ENCODE results near the gene ATP4B. TPM values are rescaled to one million over a fixed set of nuclear protein-coding genes. Genes with fewer than 3 reads are reported as not detected.

Gene ATP4B
- total and polyA plus RNA-seq, 2 of the 8 experiments (the other 6 are each of a cell fraction or from before 2014, with no cell fraction given), result 0.05 TPM; not detected in 1

DNA sequence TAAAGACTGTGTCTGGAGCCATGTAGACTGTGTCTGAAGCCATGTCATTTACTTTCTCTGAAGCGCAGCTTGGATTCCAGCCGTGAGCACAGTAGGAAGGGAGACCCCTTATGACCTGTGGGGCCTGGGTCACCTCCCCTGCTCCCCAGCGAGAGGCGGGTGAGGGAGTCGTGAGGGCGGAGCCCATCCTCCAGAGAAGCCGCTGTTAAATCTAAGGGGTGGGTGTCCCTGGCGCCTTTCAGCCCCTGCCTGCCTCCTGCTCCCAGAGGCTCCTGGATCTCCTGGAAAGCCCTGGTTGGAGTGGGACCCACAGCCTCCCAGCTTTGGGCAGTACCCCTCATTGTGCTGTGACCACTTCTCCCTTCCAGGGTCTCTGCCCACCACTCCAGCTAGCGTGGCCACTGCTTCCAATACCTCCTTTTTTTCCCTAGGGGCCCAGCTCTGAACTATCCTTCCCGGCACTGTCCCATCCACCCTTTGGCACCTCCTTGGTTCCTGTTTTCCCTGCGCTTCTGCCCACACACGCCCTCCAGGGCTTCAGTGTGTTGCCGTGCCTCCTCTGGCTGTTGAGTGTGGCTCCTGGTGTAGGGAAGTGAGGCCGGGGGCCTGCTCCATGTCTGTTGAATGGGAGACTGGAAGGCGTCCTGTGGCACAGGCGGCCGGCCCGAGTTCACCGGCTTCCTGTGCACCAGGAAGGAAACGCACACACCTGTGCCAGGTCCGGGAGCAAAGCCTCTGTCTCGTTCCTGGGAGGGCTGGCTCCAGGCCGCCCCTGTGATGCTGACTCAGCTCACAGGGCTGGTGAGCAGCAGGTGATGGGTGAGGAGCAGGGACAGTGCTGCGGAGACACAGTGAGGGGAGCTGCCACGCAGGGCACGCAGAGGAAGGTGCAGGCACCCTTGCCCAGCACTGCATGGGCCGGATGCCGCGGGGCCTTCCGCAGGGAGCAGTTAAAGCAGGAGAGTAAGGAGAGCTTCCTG is 29.4 kb downstream of the ATP4B start:
- Histone ChIP-seq H2BK5ac (ENCODE audit: low read depth, low read length) (peak overlapping the region; percentile 60; the same call in 1 of the 2 replicates), H4K8ac (ENCODE audit: extremely low read depth, insufficient read depth, low read length) (peak overlapping the region; percentile 75), H2BK20ac (ENCODE audit: low read length) (no peak overlapping the region), H2AK5ac (ENCODE audit: low read depth, low read length) (no peak overlapping the region), H3K18ac (ENCODE audit: extremely low read depth, low read length) (no peak overlapping the region), H2BK120ac (replicated peaks; ENCODE audit: low read depth, low read length) (no peak overlapping the region), H3K79me2 (ENCODE audit: control insufficient read depth in 1 of 2, insufficient read depth in 2 of 2, low read length in 2 of 2) (peaks cover 0 to 28% of the 10 kb centered on the region in 2 experiments; a peak in 2 of 4 replicates), H3K27me3 (replicated peaks in 1 of 4; ENCODE audit: control insufficient read depth in 3 of 4, extremely low read depth in 1 of 4, insufficient read depth in 3 of 4, low read length in 3 of 4) (no peaks in the 10 kb centered on the region), H3K56ac (replicated peaks; ENCODE audit: insufficient read length, low read depth, low read length) (no peak overlapping the region), H2BK15ac (ENCODE audit: low read length) (0 out of 2 replicates have a peak overlapping the region, but pooled peaks have one; percentile 81), H2BK12ac (ENCODE audit: low read depth, low read length) (no peak overlapping the region), H2AFZ (ENCODE audit: low read length) (no peak overlapping the region), H3K4me2 (ENCODE audit: insufficient read depth in 1 of 2, low read depth in 2 of 2, low read length in 2 of 2) (no peak overlapping the region), H3K23me2 (ENCODE audit: low read depth, low read length) (no peaks in the 10 kb centered on the region), H3K36me3 (ENCODE audit: control insufficient read depth in 2 of 4, insufficient read depth in 4 of 4, low read length in 3 of 4) (peaks cover 0 to 22% (median 13%) of the 10 kb centered on the region in 4 experiments; a peak in 5 of 8 replicates), H3K23ac (ENCODE audit: insufficient read length) (no peak overlapping the region), H3K4me1 (replicated peaks in 1 of 4; ENCODE audit: control insufficient read depth in 3 of 4, insufficient read depth in 4 of 4, low read length in 3 of 4) (no peaks in the 10 kb centered on the region), H3K9ac (replicated peaks in 1 of 4; ENCODE audit: extremely low read depth in 1 of 4, low read depth in 3 of 4, low read length in 3 of 4) (no peak overlapping the region; a peak in 1 of 7 replicates), H3K9me3 (ENCODE audit: insufficient read depth in 2 of 2, low read depth in 1 of 2, low read length in 1 of 2) (peaks cover 0 to 4% of the 10 kb centered on the region in 2 experiments; a peak in 1 of 4 replicates), H4K5ac (ENCODE audit: insufficient read length, low read depth, low read length) (no peak overlapping the region), H3K79me1 (ENCODE audit: low read depth, low read length) (peaks cover 16% of the 10 kb centered on the region), H4K91ac (replicated peaks; ENCODE audit: insufficient read length, low read length) (no peak overlapping the region), H3K4ac (replicated peaks; ENCODE audit: insufficient read length, low read depth, low read length) (no peak overlapping the region), H4K20me1 (replicated peaks in 1 of 2; ENCODE audit: control insufficient read depth in 1 of 2, insufficient read depth in 2 of 2, low read length in 2 of 2) (peaks cover 12 to 17% of the 10 kb centered on the region in 2 experiments), H3K4me3 (ENCODE audit: extremely low read depth in 1 of 4, insufficient read depth in 2 of 4, low read depth in 3 of 4, low read length in 4 of 4) (no peak overlapping the region), H3K27ac (ENCODE audit: low read depth, low read length) (no peak overlapping the region), H3K14ac (ENCODE audit: insufficient read length) (no peak overlapping the region)
- DNase-seq (ENCODE audit: low read depth in 1 of 2, low spot score in 2 of 2) (no peak), FAIRE-seq (no peak)
- 95% methylated on average over 29 of the region's 30 CpGs; no CpG with 5 or more reads in 1 of the 2 experiments for WGBS, 2 experiments (ENCODE audit: extremely low coverage in 1 of 2, insufficient coverage in 1 of 2, insufficient read length in 1 of 2, insufficient replicate concordance in 2 of 2, low coverage in 1 of 2, low lambda C conversion rate in 2 of 2, missing lambda C conversion rate in 1 of 2)
- ChIA-PET POLR2A (ENCODE audit: partially characterized antibody) (no interaction called here), CTCF (ENCODE audit: partially characterized antibody) (interaction anchor here (0.9 to 1.3 kb wide), 3 partner anchors 16 to 411 kb away, joined by 3 read pairs; no protein-coding TSS in a partner anchor)
- no peak for TF ChIP-seq CHD2 (IDR thresholded peaks at IDR 0.05; ENCODE audit: low read length)
- TF ChIP-seq HDAC2 (IDR thresholded peaks at IDR 0.05; ENCODE audit: borderline replicate concordance in 1 of 2, low read depth in 2 of 2, low read length in 2 of 2), result no peak
- no peak for TF ChIP-seq CEBPB (IDR thresholded peaks at IDR 0.05; ENCODE audit: low read depth, low read length)
- no peak for TF ChIP-seq RNF2 (IDR thresholded peaks at IDR 0.05; ENCODE audit: borderline replicate concordance, low read depth, low read length, missing control alignments, poor library complexity, severe bottlenecking)
- TF ChIP-seq TBP (IDR thresholded peaks at IDR 0.05; ENCODE audit: low read depth, low read length), result no peak
- no peak for TF ChIP-seq SIN3A (conservative IDR thresholded peaks at IDR 0.05 in 1 of 2, IDR thresholded peaks at IDR 0.05 in 1 of 2; ENCODE audit: low read depth in 1 of 2, low read length in 2 of 2)
- TF ChIP-seq BRCA1 (IDR thresholded peaks at IDR 0.05; ENCODE audit: low read depth, low read length), result no peak
- TF ChIP-seq HDAC6 (IDR thresholded peaks at IDR 0.05; ENCODE audit: low read depth, low read length), result no peak
- TF ChIP-seq KDM1A (IDR thresholded peaks at IDR 0.05; ENCODE audit: borderline replicate concordance, low read length), result no peak
- no peak for TF ChIP-seq SAP30 (IDR thresholded peaks at IDR 0.05; ENCODE audit: insufficient read depth, insufficient replicate concordance, low read length)

Measured in H1 (cell line).